Ovary (tissue), 9 donors: ENCODE measurements around the gene ACO2. TPM values are rescaled to one million over a fixed set of nuclear protein-coding genes. Genes with fewer than 3 reads are reported as not detected.
"Not testable (repeated sequence)": the region's sequence is repeated elsewhere in the genome, so short reads cannot be mapped to it uniquely, and the experiment has no call there.

Experiments used
- DNase-seq, 5 donors: peaks; one replicate each; pipeline ENCODE4 v3.0.0-alpha.2; 2019 to 2020
- H3K27ac ChIP-seq, 2 donors: fragments of 200-600 bp; one replicate each; pipeline versions ENCODE4 v1.5.1 to v1.8.0; 2019 to 2022
- H3K27me3 ChIP-seq: fragments of 200-600 bp; one replicate; pipeline ENCODE4 v1.8.0; 2022
- H3K36me3 ChIP-seq: fragments of 200-600 bp; sonication (generic); one replicate; pipeline ENCODE4 v1.5.1; 2019
- H3K4me1 ChIP-seq: one replicate; pipeline ENCODE4 v1.8.1; 2013; ENCODE audit warnings: mild to moderate bottlenecking, moderate library complexity; ENCODE audit not compliant: insufficient read depth
- H3K4me3 ChIP-seq: fragments of 200-600 bp; sonication (generic); one replicate; pipeline ENCODE4 v1.5.1; 2017
- H3K9me3 ChIP-seq, 2 donors: fragments of 200-600 bp in 1 of 2; sonication (generic) in 1 of 2; one replicate each; pipeline versions ENCODE4 v1.5.1 to v1.8.1; 2013 to 2019; ENCODE audit warnings: mild to moderate bottlenecking in 1 of 2, moderate library complexity in 1 of 2
- EP300 ChIP-seq: sonication (generic); formaldehyde crosslinking; IDR thresholded peaks from one replicate; pipeline ENCODE4 v1.6.1; 2017; ENCODE audit warnings: antibody characterized with exemption
- POLR2A ChIP-seq: fragments of 450-650 bp; IDR thresholded peaks from one replicate; pipeline ENCODE4 v1.6.1; 2017; ENCODE audit warnings: antibody characterized with exemption, mild to moderate bottlenecking, moderate library complexity
- WGBS, 3 donors: extraction: QIAGEN DNeasy Blood & Tissue Kit in 1 of 3; methylation state at CpG; one replicate each; pipeline versions ENCODE4 v1.1.5 to v1.1.7; 2013 to 2017; 5-methylcytosine and 5-hydroxymethylcytosine counted together
- intact Hi-C, 4 donors: fragments of 100-400 bp; cut with DNase I; formaldehyde crosslinking; loops; one replicate each; pipeline versions ENCODE4 v1.11.0 to v1.15.1; 2022 to 2023
- polyA plus RNA-seq, 2 donors: library from polyadenylated mRNA; stranded (reverse); fragments of 200-250 nt in 1 of 2; fragments of 350-450 nt in 1 of 2; fragmentation: Illumina TruSeq in 1 of 2; extraction: RNeasy Lipid Tissue Mini Kit (QIAGEN cat#74804) in 1 of 2; gene quantifications; one replicate each; pipeline ENCODE4 v1.2.3, GENCODE V29; 2013 to 2014
- total RNA-seq, 7 donors: library from RNA; depleted of rRNA in 2 of 7; stranded (reverse); fragments of >200 nt in 2 of 7; fragmentation: NEBNext Ultra II Directional in 3 of 7; extraction: Animal tissue kit (Norgen Biotek cat#: 25700) in 3 of 7; gene quantifications; one replicate each; pipeline versions ENCODE4 v1.1.0 to v1.2.4, GENCODE V29; 2016 to 2023
- TF ChIP-seq, protein P1 (sequence below), 3 donors: fragments of 450-650 bp in 2 of 3; fragments of 200-600 bp in 1 of 3; IDR thresholded peaks; one replicate each; pipeline versions ENCODE4 v1.5.1 to v1.8.0; 2016 to 2022; ENCODE audit warnings: antibody characterized with exemption in 3 of 3, mild to moderate bottlenecking in 1 of 3
- donor health status: DM: no; HTN: no; CAD: no; lungs with moderate emphysema.
- donor health status: DM: no; HTN: no; CAD: no.
- donor health status: Bipolar disorder and iron deficiency.
- donor health status: DM: yes; HTN: yes; CAD: no.
- donor health status: DM: no; HTN: no; CAD: no.
- donor health status: DM: yes; HTN: yes; CAD: no.

ACO2 gene
- total and polyA plus RNA-seq, 9 donors: 20.6 to 99.1 (median 50.7) TPM

- 82 to 87% (median 85%) methylated on average over 7 of the region's 7 CpGs for WGBS, 3 donors
- Histone ChIP-seq H3K27me3 (no peaks in the 10 kb centered on the region), H3K4me3 (no peak overlapping the region), H3K9me3 (no peaks in the 10 kb centered on the region), H3K4me1 (peaks cover 2% of the 10 kb centered on the region), H3K27ac (no peak overlapping the region), H3K36me3 (no peaks in the 10 kb centered on the region)
- TF ChIP-seq EP300 (no peak), POLR2A (no peak)
- TF ChIP-seq, protein P1, sequence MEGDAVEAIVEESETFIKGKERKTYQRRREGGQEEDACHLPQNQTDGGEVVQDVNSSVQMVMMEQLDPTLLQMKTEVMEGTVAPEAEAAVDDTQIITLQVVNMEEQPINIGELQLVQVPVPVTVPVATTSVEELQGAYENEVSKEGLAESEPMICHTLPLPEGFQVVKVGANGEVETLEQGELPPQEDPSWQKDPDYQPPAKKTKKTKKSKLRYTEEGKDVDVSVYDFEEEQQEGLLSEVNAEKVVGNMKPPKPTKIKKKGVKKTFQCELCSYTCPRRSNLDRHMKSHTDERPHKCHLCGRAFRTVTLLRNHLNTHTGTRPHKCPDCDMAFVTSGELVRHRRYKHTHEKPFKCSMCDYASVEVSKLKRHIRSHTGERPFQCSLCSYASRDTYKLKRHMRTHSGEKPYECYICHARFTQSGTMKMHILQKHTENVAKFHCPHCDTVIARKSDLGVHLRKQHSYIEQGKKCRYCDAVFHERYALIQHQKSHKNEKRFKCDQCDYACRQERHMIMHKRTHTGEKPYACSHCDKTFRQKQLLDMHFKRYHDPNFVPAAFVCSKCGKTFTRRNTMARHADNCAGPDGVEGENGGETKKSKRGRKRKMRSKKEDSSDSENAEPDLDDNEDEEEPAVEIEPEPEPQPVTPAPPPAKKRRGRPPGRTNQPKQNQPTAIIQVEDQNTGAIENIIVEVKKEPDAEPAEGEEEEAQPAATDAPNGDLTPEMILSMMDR (IDR thresholded peaks at IDR 0.05): no peak
- intact Hi-C loops: no loop called here
- DNase-seq: no peak
These were observed 31.7 kb upstream of the ACO2 start for GRCh38 chr22:41437198-41437597.

DNA sequence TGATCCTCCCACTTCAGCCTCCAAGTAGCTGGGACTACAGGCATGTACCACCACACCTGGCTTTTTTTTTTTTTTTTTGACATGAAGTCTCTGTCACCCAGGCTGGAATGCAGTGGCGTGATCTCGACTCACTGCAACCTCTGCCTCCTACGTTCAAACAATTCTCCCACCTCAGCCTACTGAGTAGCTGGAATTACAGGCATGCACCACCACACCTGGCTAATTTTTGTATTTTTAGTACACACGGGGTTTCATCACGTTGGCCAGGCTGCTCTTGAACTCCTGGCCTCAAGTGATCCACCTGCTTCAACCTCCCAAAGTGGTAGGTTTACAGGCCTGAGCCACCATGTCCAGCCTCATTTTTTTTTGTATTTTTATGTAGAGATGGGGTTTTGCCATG, 28.4 kb upstream of the ACO2 start:
- H3K4me1 ChIP-seq, H3K27ac ChIP-seq: not testable (repeated sequence)

DNA sequence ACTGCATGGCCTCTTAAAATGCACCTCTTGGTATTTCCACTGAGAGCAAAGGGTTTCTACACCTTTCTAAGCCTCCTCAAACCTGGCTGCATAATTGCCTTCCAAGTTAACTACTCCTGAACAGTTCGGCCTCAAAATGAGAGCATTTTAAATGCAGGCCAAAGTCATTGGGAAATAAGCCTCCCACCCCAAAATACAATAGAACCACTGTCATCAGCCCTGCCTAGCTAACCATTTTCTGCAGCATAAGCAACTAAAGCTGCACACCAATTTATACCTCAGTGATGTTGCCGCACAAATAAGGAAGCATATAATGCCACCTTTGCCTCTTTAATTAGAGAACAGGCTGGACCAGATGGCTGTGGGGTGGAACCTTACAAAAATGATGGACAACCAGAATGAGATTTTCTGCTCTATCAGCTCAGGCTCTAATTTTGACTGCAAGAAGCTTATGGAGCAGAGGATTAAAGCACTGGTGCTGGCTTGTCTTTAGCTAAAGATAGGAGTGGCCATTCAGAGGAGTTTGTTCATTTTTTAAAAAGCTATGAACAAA, 26.6 kb upstream of the ACO2 start:
- H3K36me3 ChIP-seq: no peaks in the 10 kb centered on the region
- intact Hi-C loops: no loop called here
- peaks cover 3% of the 10 kb centered on the region for H3K4me1 ChIP-seq
- H3K27ac ChIP-seq: no peak overlapping the region
- no peak overlapping the region for H3K4me3 ChIP-seq
- H3K9me3 ChIP-seq: no peaks in the 10 kb centered on the region
- 58 to 70% (median 59%) methylated on average over 2 of the region's 2 CpGs for WGBS, 3 donors
- H3K27me3 ChIP-seq: no peaks in the 10 kb centered on the region
- DNase-seq: no peak
- TF ChIP-seq, protein P1 (IDR thresholded peaks at IDR 0.05): no peak
- no peak for TF ChIP-seq EP300
- TF ChIP-seq POLR2A: no peak

More for the DNA sequence above, 28.4 kb upstream of the ACO2 start:
- H3K27me3 ChIP-seq, DNase-seq, H3K36me3 ChIP-seq, H3K9me3 ChIP-seq, H3K4me3 ChIP-seq, intact Hi-C loops: not testable (repeated sequence)
- WGBS, 3 donors: 61 to 80% (median 67%) methylated on average over 5 of the region's 5 CpGs

DNA sequence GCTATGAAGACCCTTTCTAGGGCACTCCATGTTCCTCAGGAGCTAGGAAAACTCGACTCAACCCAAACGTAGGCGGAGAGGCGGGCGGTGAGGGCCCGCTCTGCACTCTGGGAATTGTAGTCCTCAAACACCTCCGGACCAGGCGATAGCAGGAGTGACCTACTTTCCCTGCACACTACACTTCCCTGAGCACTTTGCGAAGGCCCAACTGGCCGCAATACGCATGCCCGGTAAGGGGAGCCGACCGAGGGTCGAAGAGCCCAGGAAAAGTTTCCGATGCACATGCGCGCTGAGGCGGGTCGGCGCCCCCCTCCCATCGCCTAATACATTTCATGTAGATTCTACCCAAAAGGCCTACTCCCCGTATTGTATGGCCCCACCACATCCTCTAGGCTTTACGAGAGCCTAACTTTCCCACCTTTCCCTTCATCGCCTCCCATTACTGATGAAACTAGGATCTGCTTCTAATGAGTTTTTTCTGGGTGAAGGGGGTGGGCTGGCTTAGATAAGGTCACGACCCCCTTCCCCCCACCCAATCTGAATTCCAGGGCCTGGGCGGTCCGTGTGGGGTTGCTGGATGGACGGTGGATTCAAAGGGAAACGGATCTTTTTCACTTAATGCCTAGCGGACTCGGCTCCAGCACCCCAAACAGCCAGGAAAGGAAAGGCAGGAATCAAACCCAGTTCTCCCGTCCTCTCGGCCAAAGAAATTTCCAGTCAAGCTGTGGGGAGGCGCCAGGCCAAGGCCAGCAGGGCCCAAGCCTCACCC, 24.4 kb upstream of the ACO2 start:
- Histone ChIP-seq H3K4me1 (peaks cover 6% of the 10 kb centered on the region), H3K4me3 (peak overlapping the region; percentile 94), H3K9me3 (no peaks in the 10 kb centered on the region), H3K27me3 (no peaks in the 10 kb centered on the region), H3K36me3 (no peaks in the 10 kb centered on the region), H3K27ac (peak overlapping the region; percentile 82 to 98)
- intact Hi-C loops: no loop called here
- WGBS, 3 donors: 0 to 1% (median 0%) methylated on average over 35 of the region's 35 CpGs
- peak; percentile 92 to 94 (median 93) for DNase-seq
- TF ChIP-seq POLR2A: no peak
- no peak for TF ChIP-seq EP300
- TF ChIP-seq, protein P1 (IDR thresholded peaks at IDR 0.05): peak in 2 of 3 donors; percentile 10 to 18
